GM18505 (cell line): ENCODE measurements around the gene ASXL1.
"Not testable (repeated sequence)": the region's sequence is repeated elsewhere in the genome, so short reads cannot be mapped to it uniquely, and the experiment has no call there.

ENCODE experiments used
- ATAC-seq: cut with Tn5 transposase; IDR thresholded peaks from one replicate; pipeline ENCODE4 v1.9.1; 2021; ENCODE audit not compliant: unreplicated experiment
- POLR2A ChIP-seq: IDR thresholded peaks from 4 replicates; pipeline ENCODE4 v1.6.1; 2011; ENCODE audit warnings: borderline replicate concordance; ENCODE audit not compliant: insufficient read depth, insufficient read length; ENCODE audit errors: extremely low read depth

ASXL1 gene

DNA sequence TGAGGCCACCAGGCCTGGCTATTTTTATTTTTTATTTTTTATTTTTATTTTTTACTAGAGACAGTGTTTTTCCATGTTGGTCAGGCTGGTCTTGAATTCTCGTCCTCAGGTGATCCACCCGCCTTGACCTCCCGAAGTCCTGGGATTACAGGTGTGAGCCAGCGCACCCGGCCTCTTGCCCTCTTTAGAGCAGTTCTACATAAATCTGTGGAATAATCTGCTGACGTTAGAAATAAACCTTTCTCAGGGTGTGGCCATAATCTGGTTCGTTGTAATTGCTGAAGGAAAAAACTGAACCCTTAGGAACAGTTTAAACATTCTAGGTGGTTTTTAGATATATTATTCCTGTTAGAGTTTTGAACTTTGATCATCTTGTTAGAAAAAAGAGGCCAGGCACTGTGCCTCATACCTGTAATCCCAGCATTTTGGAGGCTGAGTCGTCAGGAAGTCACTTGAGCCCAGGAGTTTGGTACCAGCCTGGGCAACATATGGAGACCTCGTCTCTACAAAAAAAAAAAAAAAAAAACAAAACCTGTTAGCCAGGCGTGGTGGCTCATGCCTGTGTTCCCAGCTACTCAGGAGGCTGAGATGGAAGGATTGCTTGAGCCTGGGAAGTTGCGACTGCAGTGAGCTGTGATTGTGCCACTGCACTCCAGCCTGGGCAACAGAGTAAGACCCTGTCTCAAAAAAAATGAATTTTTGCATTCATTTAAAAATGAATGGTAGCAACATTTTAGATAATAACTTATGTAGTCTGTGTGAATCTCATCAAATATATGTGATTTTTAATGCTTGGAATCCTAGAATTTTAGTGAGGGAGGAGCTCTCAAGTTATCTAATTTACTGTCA, 24.2 kb downstream of the ASXL1 start:
- no peak for ATAC-seq
- no peak for TF ChIP-seq POLR2A

DNA sequence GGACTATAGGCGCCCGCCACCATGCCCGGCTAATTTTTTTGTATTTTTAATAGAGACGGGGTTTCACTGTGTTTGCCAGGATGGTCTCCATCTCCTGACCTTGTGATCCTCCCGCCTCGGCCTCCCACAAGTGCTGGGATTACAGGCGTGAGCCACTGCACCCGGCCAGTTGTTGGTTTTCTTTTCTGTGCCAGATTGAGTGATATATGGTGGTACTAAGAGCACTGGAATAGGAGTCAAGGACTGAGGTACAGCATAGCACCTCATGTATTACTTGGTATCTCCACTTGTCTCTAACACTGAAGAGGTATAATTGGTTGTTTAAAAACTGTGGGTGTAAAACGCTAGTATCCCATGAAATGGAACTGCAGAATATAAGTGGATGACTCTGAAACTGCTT, 25.3 kb downstream of the ASXL1 start:
- not testable (repeated sequence) for ATAC-seq

DNA sequence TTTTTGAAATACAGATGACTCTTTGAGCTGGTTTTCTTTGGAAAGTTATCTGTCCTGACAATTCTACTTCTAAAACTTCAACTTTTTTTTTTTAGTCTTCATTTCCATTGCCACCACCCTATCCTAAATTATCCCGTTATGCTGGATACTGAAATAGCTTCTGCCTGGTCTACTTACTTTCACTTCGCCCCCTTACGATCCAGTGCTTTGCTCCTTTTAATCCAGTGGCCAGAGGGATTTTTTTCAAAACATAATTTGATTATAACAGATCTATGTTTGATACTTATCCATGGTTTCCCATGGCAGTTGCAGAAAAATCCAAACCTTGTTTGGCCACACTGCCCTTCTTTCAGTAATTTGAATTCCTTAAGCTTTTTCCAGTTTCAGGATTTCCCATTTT, 27.4 kb downstream of the ASXL1 start:
- no peak for ATAC-seq
- no peak for TF ChIP-seq POLR2A

DNA sequence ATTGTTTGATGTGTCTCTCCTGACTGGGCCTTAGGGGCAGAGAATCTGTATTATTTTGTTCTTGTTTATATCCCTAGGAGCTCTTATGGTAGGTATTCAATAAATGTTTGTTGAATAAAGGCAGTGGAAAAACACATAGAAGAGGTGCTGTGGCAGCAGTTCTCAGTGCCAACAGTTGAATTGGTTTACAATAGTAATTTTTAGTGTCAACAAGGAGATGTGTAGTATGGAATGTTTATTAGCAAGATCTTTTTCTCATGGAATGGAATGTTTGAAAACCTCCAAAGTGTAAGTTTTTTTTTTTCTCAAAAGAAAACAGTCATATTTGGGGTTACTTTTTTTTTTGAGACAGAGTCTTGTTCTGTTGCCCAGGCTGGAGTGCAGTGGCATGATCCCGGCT, 28.0 kb downstream of the ASXL1 start:
- ATAC-seq: no peak
- no peak for TF ChIP-seq POLR2A

DNA sequence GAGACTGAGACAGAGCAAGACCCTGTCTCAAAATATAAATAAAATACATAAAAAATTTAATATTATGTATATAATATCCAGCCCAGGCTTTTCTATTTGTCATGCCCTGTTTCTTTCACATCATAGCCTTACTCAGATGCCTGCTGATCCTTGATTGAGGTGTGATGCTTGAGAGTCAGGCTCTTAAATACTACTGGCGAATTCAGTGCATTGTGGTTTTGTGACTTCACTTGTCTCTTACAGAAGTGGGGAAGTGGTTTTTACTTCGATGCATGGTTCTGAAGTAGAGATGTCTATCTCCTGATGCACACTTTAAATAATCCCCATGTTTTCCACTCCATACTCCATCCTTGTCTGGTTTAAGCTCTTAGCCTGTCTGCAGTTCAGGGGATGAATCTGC, 29.1 kb downstream of the ASXL1 start:
- no peak for ATAC-seq
- TF ChIP-seq POLR2A: no peak

DNA sequence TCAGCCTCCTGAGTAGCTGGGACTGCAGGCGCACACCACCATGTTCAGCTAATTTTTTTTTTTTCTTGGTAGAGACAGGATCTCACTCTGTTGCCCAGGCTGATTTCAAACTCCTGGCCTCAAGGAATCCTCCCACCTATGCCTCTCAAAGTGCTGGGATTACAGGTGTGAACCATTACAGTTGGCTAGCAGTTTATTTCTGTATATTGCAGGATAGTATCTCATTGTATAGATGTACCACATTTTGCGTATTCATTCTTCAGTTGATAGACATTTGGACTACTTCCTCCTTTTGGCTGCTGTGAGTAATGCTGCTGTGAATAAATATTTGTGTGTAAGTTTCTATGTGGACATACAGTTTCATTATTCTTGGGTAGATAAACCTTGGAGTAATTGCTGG, 32.9 kb downstream of the ASXL1 start:
- ATAC-seq: no peak
- no peak for TF ChIP-seq POLR2A

DNA sequence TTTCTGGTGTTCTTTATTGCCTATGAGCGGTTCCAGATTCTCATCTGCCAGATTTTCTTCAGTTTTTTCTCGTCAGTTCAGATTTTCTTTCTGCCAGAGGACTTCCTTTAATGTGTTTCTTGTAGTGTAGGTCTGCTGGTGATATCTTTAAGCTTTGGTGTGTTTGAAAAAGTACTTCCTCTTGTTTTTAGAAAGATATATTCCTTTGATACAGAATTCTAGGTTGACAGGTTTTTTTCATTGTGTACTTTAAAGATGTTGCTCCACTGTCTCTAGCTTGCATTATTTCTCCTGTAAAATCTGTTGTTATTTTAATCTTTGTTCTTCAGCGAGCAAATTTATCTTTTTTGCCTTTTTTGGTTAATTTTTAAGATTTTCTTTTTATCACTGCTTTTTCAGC, 36.9 kb downstream of the ASXL1 start:
- no peak for ATAC-seq
- no peak for TF ChIP-seq POLR2A

DNA sequence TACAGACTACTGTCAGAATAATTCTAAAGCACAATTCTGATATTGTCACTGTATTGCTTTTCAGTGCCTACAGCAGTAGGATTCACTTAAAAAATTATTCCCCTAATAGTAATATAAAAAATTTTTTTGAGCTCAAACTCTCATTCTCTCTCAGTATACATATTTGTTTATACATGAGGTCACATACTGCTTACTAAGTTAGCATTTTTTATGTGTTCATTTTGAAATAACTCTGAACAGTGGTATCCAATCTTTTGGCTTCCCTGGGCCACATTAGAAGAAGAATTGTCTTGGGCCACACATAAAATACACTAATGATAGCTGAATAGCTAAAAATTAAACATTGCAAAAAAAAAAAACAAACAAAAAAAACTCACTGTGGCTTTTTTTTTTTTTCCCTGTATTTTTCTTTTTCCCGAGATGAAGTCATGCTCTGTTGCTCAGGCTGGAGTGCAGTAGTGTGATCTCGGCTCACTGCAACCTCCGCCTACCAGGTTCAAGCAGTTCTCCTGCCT, 38.6 kb downstream of the ASXL1 start:
- TF ChIP-seq POLR2A: no peak
- no peak for ATAC-seq

DNA sequence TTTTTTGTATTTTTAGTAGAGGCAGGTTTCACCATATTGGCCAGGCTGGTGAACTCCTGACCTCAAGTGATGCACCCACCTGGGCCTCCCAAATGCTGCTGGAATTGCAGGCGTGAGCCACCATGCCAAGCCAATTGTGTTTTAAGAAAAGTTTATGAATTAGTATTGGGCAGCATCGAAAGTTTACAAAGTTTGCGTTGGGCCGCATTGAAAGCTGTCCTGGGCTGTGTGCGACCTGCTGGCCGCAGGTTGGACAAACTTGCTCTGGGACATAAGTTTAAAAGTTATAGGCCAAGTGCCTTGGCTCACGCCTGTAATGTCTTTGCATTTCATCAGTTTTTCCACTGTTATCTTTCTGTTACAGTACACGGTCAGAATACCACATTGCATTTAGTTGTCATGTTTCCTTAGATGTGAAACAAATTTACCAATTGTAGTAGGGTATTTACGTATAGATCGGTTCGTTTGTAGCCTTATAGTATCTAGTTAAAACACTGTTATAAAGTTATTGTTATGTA, 39.5 kb downstream of the ASXL1 start:
- no peak for TF ChIP-seq POLR2A
- ATAC-seq: no peak

DNA sequence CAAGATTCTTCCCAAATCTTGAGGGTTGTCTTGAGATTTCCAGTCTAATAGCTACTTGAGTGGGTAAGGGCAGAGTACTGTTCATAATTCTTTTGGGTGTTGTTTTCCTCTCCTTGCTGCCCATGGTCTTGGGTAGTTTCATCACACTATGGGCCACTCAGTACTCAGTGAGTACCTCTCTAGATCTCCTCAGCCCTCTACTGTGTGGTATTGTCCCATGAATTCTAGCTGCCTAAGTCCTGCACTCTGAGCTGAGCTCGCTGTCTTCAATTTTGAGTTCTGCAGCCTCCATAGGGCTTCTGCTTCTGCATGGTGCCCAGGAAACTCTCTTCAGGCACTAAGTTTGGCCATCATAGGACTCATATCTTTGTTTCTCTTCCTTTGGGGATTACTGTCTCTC, 42.3 kb downstream of the ASXL1 start:
- TF ChIP-seq POLR2A: no peak
- ATAC-seq: no peak

DNA sequence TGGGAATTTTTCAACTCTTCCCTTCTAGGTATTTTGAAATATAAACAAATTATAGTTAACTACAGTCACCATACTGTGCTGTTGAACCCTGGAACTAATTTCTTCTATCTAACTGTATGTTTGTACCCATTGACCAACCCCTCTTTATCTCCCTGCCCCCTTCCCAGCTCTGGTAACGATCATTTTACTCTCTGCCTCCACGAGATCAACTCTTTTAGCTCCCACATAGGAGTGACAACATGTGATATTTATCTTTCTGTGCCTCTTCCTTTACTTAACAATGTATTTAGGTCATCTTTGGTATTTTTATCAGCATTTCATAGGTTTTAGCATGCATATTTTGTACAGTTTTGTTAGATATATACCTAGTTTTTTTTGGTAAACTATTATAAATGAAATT, 45.9 kb downstream of the ASXL1 start:
- no peak for TF ChIP-seq POLR2A
- ATAC-seq: no peak

DNA sequence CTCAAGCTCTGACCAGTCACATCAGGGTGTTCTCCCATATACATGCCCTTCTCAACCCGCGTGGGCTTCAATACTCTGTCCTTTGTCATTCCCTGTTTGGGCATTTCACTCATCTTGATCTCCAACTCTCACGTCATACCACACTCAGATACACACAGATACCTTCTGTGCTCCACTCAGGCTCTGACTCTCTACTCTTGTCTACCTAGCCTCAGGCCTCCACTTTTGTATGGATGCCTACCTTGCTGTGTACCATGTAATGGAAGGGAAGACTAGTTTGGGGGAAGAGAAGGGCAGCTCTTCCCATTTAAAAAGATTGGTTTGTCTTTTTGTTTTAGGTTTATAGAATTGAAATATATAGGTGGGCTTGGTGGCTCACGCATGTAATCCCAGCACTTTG, 48.6 kb downstream of the ASXL1 start:
- no peak for ATAC-seq
- no peak for TF ChIP-seq POLR2A

DNA sequence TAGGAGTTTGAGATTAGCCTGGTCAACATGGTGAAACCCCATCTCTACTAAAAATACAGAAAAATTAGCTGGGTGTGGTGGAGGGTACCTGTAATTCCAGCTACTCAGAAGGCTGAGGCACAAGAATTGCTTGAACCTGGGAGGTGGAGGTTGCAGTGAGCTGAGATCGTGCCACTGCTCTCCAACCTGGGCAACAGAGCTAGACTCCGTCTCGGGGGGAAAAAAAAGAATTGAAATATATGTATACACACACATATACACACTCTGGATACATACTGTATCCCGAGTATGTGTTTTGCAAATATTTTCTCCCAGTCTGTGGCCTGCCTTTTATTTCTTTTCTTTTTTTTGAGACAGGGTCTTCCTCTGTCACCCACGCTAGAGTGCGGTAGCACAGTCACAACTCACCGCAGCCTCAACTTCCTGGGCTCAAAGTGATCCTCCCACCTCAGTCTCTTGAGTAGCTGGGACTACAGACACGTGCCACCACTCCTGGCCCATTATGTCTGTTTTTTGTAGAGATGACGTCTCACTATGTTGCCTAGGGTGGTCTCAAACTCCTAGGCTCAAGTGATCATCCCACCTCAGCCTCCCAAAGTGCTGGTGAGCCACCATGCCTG, 49.1 kb downstream of the ASXL1 start:
- not testable (repeated sequence) for ATAC-seq
